KBM-7 (cell line): Measurements from ENCODE around the gene DUSP12.
"Not testable (repeated sequence)": the region's sequence is repeated elsewhere in the genome, so short reads cannot be mapped to it uniquely, and the experiment has no call there.

Experiments used
- DNase-seq: peaks from one replicate; pipeline ENCODE4 v3.0.0-alpha.2; 2015
- in situ Hi-C: fragments of 300-500 bp; cut with MboI; formaldehyde crosslinking; loops from 2 replicates; pipeline ENCODE4 v1.14.3; 2020; ENCODE audit warnings: low sequenced_read_pairs, low pct_unique_long_range_greater_than_20kb, mixed read lengths

Gene DUSP12

GRCh38 chr1:161749509-161750407 is at the start of gene DUSP12:
TSS of gene DUSP12 (plus strand) at chr1:161749786. CDS start at chr1:161749802, 16 bp downstream.
- DNase-seq: peak; percentile 92
- in situ Hi-C loops: no loop called here

GRCh38 chr1:161702250-161702649 is 47.3 kb upstream of the DUSP12 start:
- in situ Hi-C loops: no loop called here
- DNase-seq: no peak

GRCh38 chr1:161705537-161705936 is 44.0 kb upstream of the DUSP12 start:
- no peak for DNase-seq
- in situ Hi-C loops: no loop called here

- in situ Hi-C loops: no loop called here
- DNase-seq: no peak
Observed at GRCh38 chr1:161706113-161706481, 43.5 kb upstream of the DUSP12 start.

GRCh38 chr1:161706482-161707347 is 42.9 kb upstream of the DUSP12 start, which contains the start of gene FCRLA:
TSS of gene FCRLA (plus strand) at chr1:161707229. CDS start at chr1:161707265, 36 bp downstream.
- in situ Hi-C loops: no loop called here
- peak; percentile 39 for DNase-seq

GRCh38 chr1:161707503-161707902 is 42.1 kb upstream of the DUSP12 start:
- DNase-seq: no peak
- in situ Hi-C loops: no loop called here

- DNase-seq: no peak
- in situ Hi-C loops: no loop called here
Observed at GRCh38 chr1:161709373-161709772, 40.2 kb upstream of the DUSP12 start.

GRCh38 chr1:161710560-161710959 is 39.0 kb upstream of the DUSP12 start:
- in situ Hi-C loops: no loop called here
- DNase-seq: no peak

GRCh38 chr1:161718559-161719324 is 30.8 kb upstream of the DUSP12 start:
- in situ Hi-C loops: no loop called here
- DNase-seq: peak; percentile 38

GRCh38 chr1:161719325-161719611 is 30.3 kb upstream of the DUSP12 start:
- no peak for DNase-seq
- in situ Hi-C loops: no loop called here

- in situ Hi-C loops: no loop called here
- no peak for DNase-seq
Observed at GRCh38 chr1:161720422-161720821, 29.2 kb upstream of the DUSP12 start.

- DNase-seq: no peak
- in situ Hi-C loops: no loop called here
Observed at GRCh38 chr1:161720956-161721737, 28.4 kb upstream of the DUSP12 start, which contains the start of gene FCRLB. TSS of gene FCRLB (plus strand) at chr1:161721544. CDS start at chr1:161722673, 1,129 bp downstream.

GRCh38 chr1:161721738-161722343 is 27.7 kb upstream of the DUSP12 start:
- DNase-seq: peak; percentile 63
- in situ Hi-C loops: no loop called here

- in situ Hi-C loops: no loop called here
- no peak for DNase-seq
Observed at GRCh38 chr1:161722406-161722805, 27.2 kb upstream of the DUSP12 start.

GRCh38 chr1:161723459-161724141 is 26.0 kb upstream of the DUSP12 start:
- DNase-seq: no peak
- in situ Hi-C loops: no loop called here

- in situ Hi-C loops, DNase-seq: not testable (repeated sequence)
Observed at GRCh38 chr1:161725258-161725907, 24.2 kb upstream of the DUSP12 start.

- in situ Hi-C loops: no loop called here
Observed at GRCh38 chr1:161725908-161726472, 23.6 kb upstream of the DUSP12 start.

More at GRCh38 chr1:161725908-161726472, 23.6 kb upstream of the DUSP12 start:
- DNase-seq: peak; percentile 56
